ENCODE results near the gene TOPBP1. TPM values are rescaled to one million over a fixed set of nuclear protein-coding genes. Genes with fewer than 3 reads are reported as not detected.
"Not testable (repeated sequence)": the region's sequence is repeated elsewhere in the genome, so short reads cannot be mapped to it uniquely, and the experiment has no call there.

Gene TOPBP1
- total and polyA plus RNA-seq, 12 donors: 6.7 to 62.1 (median 13.3) TPM

GRCh38 chr3:133694288-133695268 is 32.8 kb upstream of the TOPBP1 start:
- Histone ChIP-seq H3K27me3 (no peaks in the 10 kb centered on the region), H3K4me3 (no peak overlapping the region), H3K4me1 (replicated peaks in 1 of 2) (no peaks in the 10 kb centered on the region), H3K36me3 (replicated peaks in 1 of 2) (no peaks in the 10 kb centered on the region), H3K27ac (no peak overlapping the region), H3K9me3 (replicated peaks in 1 of 3) (no peaks in the 10 kb centered on the region)
- TF ChIP-seq, protein P1, sequence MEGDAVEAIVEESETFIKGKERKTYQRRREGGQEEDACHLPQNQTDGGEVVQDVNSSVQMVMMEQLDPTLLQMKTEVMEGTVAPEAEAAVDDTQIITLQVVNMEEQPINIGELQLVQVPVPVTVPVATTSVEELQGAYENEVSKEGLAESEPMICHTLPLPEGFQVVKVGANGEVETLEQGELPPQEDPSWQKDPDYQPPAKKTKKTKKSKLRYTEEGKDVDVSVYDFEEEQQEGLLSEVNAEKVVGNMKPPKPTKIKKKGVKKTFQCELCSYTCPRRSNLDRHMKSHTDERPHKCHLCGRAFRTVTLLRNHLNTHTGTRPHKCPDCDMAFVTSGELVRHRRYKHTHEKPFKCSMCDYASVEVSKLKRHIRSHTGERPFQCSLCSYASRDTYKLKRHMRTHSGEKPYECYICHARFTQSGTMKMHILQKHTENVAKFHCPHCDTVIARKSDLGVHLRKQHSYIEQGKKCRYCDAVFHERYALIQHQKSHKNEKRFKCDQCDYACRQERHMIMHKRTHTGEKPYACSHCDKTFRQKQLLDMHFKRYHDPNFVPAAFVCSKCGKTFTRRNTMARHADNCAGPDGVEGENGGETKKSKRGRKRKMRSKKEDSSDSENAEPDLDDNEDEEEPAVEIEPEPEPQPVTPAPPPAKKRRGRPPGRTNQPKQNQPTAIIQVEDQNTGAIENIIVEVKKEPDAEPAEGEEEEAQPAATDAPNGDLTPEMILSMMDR (IDR thresholded peaks at IDR 0.05): no peak
- no peak for TF ChIP-seq POLR2A (IDR thresholded peaks at IDR 0.05)
- DNase-seq: no peak
- intact Hi-C loops (cut with DNase I): no loop called here
- WGBS, 4 donors: 84 to 98% (median 91%) methylated on average over 6 to 9 of the region's 9 CpGs

DNA sequence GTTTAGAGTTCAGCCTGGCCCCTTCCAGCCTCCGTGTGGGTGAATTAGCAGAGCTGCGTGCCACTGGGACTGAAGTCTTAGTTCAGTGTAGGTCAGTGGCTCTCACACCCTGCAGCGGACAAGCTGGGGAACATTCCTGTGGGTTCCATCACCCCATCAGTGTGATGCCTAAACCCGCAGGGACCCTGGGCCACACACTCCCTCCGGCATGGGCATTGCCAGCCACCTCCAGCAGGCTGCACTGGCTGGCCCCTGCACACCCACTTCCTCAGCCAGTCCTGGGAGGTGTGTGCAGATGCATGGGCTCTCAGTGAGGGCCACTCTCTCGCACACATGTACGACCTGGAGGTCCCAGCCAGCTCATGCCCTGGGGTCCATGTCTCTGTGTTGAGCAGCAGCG is 32.1 kb upstream of the TOPBP1 start:
- WGBS, 4 donors: 85 to 100% (median 91%) methylated on average over 1 to 8 of the region's 8 CpGs
- Histone ChIP-seq H3K4me1 (replicated peaks in 1 of 2) (no peaks in the 10 kb centered on the region), H3K4me3 (no peak overlapping the region), H3K27me3 (no peaks in the 10 kb centered on the region), H3K27ac (no peak overlapping the region), H3K36me3 (replicated peaks in 1 of 2) (no peaks in the 10 kb centered on the region), H3K9me3 (replicated peaks in 1 of 3) (no peaks in the 10 kb centered on the region)
- TF ChIP-seq, protein P1 (IDR thresholded peaks at IDR 0.05): no peak
- TF ChIP-seq POLR2A (IDR thresholded peaks at IDR 0.05): no peak
- DNase-seq: no peak
- intact Hi-C loops (cut with DNase I): no loop called here

- no peak overlapping the region for H3K27ac ChIP-seq
- DNase-seq: no peak
- H3K9me3 ChIP-seq (replicated peaks in 1 of 3): no peaks in the 10 kb centered on the region
- no peaks in the 10 kb centered on the region for H3K4me1 ChIP-seq (replicated peaks in 1 of 2)
- intact Hi-C loops (cut with DNase I): no loop called here
- H3K27me3 ChIP-seq: no peaks in the 10 kb centered on the region
- 71 to 92% (median 84%) methylated on average over 1 to 4 of the region's 4 CpGs for WGBS, 4 donors
- H3K4me3 ChIP-seq: no peak overlapping the region
- no peaks in the 10 kb centered on the region for H3K36me3 ChIP-seq (replicated peaks in 1 of 2)
- TF ChIP-seq POLR2A (IDR thresholded peaks at IDR 0.05): no peak
- TF ChIP-seq, protein P1 (IDR thresholded peaks at IDR 0.05): no peak
Measured at GRCh38 chr3:133692759-133693158, 31.0 kb upstream of the TOPBP1 start.

- intact Hi-C loops (cut with DNase I): no loop called here
- DNase-seq: no peak
- 55 to 69% (median 62%) methylated on average over 3 to 6 of the region's 6 CpGs for WGBS, 4 donors
- no peak for TF ChIP-seq POLR2A (IDR thresholded peaks at IDR 0.05)
- TF ChIP-seq, protein P1 (IDR thresholded peaks at IDR 0.05): no peak
- no peaks in the 10 kb centered on the region for H3K9me3 ChIP-seq (replicated peaks in 1 of 3)
- no peaks in the 10 kb centered on the region for H3K27me3 ChIP-seq
- no peak overlapping the region for H3K27ac ChIP-seq
- no peaks in the 10 kb centered on the region for H3K4me1 ChIP-seq (replicated peaks in 1 of 2)
- no peak overlapping the region for H3K4me3 ChIP-seq
- H3K36me3 ChIP-seq (replicated peaks in 1 of 2): no peaks in the 10 kb centered on the region
Measured at GRCh38 chr3:133691273-133692107, 29.7 kb upstream of the TOPBP1 start.

- H3K36me3 ChIP-seq (replicated peaks in 1 of 2); H3K9me3 ChIP-seq (replicated peaks in 1 of 3); DNase-seq; H3K27ac ChIP-seq; H3K4me3 ChIP-seq; H3K4me1 ChIP-seq (replicated peaks in 1 of 2); intact Hi-C loops (cut with DNase I): not testable (repeated sequence)
- WGBS, 4 donors: 85 to 97% (median 92%) methylated on average over 2 of the region's 2 CpGs
- peaks cover 13% of the 10 kb centered on the region for H3K27me3 ChIP-seq
Measured at GRCh38 chr3:133677993-133678392, 16.3 kb upstream of the TOPBP1 start.
